HG03520 (cell line): ENCODE measurements around the gene TRIM67.

Experiments
- ATAC-seq: cut with Tn5 transposase; IDR thresholded peaks from one replicate; pipeline ENCODE4 v1.9.1; 2021; ENCODE audit warnings: mild to moderate bottlenecking, moderate library complexity; ENCODE audit not compliant: unreplicated experiment

The TRIM67 gene

GRCh38 chr1:231182317-231182716 lies 20.5 kb downstream of the TRIM67 start:
- ATAC-seq = no peak

DNA sequence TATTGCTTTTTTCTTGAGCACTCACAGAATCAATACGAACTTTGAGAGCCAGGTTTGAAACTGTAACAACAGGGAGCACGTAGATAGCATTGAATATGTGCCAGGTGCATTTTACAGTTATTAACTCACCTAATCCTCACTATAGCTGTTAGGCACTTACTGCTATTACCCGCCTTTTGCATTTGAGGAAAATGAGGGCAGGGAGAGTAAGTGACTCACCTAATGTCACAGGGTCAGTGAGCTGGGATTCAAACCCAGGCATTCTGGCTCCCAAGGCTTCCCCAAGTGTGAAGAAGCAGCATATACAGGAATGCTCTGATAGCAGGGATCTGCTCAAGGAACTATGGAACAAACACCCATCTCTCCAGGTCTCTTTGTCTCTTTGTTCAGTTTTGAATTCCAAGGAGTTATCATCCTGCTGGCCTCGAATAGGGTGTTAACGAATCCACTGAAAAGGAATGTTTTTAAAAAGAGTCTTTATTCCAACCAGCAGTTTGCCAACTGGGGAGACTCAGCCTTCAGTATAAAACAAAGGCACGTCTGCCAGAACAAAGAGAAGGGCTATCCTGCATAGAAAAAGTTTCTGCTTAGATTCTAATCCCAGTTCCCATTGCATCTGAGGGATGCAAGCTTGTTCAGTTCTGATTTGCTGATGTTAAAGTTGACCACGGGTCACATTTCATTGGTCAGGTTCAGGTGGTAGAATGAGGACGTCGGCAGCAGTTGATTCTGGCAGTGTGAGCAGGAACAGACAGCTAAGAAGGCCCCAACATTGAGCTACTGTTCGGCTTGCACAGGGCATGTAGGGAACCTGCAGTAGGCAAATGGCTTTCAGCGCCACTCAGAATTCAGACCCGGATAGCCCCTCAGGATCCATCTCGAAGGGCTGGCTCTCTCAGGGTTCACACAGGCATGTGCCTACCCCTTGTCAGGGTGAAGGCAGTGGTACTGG lies 22.1 kb downstream of the TRIM67 start:
- no peak for ATAC-seq

- no peak for ATAC-seq
Measured at GRCh38 chr1:231184891-231185290, 23.0 kb downstream of the TRIM67 start.

DNA sequence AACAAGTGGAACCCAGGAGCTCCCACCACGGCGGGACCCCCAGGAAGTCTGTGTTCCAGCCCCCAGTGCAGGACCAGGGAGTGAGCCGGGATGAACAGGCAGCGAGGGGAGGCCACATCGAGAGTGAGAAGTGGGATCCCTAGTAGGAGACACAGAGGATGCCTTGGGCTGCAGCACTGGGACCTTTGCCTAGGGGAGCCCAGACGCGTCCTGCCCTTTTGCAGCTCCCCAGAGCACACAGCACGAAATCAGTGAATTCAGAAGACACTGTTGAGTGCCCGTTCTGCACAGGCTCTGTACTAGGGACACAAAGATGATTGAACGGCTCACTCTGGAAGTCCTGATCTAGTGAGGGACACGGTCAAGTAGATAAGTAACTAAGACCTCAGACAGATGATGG lies 23.5 kb downstream of the TRIM67 start:
- no peak for ATAC-seq

DNA sequence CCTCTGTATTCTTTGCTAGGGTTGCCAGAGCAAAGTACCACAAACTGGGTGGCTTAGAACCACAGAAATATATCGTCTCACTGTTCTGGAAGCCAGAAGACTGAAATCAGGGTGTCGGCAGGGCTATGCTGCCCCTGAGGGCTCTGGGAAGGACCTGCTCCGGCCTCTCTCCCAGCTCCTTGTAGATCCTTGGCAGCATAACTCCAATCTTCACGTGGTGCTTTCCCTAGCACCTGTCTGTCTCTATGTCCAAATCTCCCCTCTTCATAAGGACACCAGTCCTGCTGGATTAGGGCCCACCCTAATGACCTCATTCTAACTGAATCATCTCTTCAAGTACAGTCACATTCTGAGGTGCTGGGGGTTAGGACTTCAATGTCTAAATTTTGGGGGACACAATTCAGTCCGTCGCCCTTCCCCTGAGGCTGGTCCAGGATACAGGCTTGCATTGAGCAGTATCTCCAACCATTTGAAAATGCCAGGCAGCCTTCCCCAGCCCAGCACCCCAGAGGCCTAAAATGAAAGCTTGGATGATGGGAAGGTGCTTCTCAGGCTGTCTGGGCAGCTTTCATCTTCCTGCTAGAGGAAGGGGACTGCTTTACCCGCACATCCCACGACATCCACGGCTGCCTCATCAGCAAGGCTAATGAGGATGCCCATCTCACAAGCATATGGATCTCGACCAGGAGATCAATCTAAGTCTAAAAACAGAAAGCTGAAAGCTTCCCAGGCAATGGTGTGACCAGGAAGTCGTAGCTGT lies 24.7 kb downstream of the TRIM67 start:
- no peak for ATAC-seq

- ATAC-seq = no peak
Measured at GRCh38 chr1:231187571-231187970, 25.7 kb downstream of the TRIM67 start.

DNA sequence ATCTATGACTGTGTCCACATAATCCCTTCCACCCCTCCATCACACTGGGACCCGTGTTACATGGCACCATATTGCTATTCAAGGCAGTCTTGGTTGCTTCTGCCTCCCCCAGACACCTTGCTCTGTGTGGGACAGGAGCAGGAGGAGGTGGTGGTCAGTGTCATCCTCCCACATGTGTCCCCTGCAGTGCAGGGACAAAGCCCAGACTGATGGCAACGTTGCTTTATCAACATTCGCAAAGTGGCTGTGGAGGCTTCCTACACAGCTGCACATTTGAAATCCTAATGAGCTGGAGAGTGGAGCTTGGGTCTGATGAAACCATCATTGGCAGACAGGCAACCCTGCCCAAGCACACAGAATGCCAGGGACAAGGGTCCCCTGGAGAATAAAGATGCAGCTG lies 26.2 kb downstream of the TRIM67 start:
- ATAC-seq = no peak

DNA sequence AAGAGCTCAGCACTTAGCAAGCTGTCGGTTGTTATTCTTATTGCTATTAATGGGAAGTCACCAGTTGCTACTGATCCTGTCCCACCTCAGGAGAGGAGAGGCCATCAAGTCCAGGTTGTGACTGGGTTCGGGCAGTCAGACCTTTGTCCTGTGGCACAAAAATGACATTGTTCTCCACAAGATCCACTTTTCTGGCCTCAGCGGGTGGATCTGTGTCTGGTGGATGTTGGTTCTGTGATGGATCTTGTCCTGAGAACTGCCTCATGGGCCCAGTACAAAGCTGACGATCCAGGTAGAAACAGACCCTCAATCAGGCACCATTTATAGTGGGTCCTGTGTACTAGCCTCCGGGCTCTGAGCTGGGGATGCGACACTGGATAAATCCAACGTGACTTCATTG lies 26.9 kb downstream of the TRIM67 start:
- ATAC-seq = no peak

GRCh38 chr1:231189683-231190270 lies 27.9 kb downstream of the TRIM67 start:
- no peak for ATAC-seq

- ATAC-seq = no peak
Measured at GRCh38 chr1:231190456-231190855, 28.6 kb downstream of the TRIM67 start.

GRCh38 chr1:231192620-231193163 lies 30.8 kb downstream of the TRIM67 start:
- ATAC-seq = no peak

- no peak for ATAC-seq
Measured at GRCh38 chr1:231193710-231194340, 32.0 kb downstream of the TRIM67 start.

DNA sequence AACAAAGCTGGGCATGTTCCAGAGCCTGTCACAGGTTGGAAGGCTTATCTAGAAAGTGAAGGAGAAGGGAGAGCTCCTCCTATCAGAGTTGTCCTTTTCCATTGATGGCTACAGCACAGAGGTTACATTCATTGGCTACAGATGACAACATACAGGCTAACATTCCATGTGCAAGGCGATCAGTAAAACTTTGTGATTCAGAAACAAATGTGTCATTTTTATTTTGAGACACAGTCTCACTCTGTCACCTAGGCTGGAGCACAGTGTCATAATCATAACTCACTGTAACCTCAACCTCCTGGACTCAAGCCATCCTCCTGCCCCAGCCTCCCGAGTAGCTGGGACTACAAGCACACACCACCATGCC lies 32.6 kb downstream of the TRIM67 start:
- ATAC-seq = no peak

DNA sequence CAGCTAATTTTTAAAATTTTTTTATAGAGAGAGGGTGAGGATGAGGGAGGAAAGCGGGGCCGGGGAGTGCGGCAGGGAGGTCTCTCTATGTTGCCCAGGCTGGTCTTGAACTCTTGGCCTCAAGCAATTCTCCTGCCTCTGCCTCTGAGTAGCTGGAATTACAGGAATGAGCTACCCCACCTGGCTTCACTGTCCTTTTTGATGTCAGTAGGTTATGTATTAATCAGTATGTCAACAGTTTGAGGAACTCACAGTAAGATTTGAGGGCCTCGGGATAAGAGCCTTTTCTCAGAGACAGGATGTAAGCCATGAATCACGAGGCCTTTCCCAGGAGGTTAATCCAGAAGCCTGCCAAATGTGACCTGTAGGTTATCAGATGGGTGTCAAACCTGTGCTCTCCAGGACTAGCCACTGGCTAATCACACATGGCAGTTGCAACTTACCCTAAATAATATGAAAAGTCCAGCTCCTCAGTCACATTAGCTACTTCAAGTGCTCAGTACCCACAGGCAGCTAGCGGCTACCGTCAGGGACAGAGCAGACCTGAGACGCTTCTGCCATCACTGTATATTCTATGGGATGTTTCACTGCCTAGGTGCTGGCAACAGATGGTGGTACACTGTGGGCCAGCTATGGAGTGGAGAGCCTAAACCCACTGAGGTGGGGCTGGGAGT lies 33.1 kb downstream of the TRIM67 start:
- no peak for ATAC-seq

DNA sequence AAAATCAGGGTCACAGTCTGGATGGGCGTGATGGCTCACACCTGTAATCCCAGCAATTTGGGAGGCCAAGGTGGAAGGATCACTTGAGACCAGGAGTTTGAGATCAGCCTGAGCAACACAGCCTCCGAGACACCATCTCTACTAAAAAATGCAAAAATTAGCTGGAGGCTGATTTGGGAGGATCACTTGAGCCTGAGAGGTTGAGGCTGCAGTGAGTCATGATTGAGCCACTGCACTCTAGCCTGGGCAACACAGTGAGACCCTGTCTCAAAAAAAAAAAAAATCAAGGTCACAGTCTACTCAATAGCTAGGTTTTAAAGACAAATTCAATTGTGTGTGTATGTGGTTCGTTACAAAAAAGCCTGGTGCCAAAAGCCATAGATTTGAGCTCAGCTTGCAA lies 34.4 kb downstream of the TRIM67 start:
- no peak for ATAC-seq

DNA sequence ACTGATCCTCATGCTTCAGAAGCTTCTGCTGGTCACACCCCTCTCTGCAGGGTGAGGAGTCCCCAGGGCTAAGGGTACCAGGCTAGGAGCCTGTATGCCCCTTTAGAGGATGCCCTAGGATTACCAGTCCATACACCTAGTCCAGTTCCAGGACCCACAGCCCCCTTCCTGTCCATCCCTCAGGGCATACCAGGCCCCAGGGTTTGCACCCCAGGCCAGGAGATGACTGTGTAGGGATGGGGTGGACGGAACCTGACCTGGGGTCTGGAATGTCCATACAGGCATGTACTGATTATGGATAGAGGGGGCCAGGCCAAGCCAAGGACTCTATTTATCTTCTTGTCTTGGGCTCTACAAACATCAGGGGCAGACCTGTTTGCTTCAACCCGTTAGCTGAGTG lies 34.9 kb downstream of the TRIM67 start:
- ATAC-seq = no peak

DNA sequence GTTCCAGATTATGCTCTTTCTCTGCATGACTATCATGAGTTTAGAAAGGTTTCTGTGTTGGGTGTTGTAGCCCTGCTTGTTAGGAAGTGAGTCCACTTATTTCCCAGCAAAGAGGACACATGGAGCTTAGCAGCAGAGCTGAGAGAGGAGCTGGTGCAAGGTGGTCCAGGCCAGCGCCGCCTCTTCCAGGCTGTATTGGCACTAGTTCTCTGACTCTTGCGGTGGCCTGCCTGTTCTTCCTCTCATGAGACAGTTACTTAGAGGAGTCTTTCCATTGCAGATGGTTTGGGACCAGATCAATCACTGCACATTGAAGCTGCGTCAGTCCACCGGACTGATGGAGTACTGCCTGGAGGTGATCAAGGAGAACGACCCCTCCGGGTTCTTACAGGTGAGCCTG lies 38.0 kb downstream of the TRIM67 start:
- ATAC-seq = no peak

- no peak for ATAC-seq
Measured at GRCh38 chr1:231200388-231201031, 38.7 kb downstream of the TRIM67 start.

DNA sequence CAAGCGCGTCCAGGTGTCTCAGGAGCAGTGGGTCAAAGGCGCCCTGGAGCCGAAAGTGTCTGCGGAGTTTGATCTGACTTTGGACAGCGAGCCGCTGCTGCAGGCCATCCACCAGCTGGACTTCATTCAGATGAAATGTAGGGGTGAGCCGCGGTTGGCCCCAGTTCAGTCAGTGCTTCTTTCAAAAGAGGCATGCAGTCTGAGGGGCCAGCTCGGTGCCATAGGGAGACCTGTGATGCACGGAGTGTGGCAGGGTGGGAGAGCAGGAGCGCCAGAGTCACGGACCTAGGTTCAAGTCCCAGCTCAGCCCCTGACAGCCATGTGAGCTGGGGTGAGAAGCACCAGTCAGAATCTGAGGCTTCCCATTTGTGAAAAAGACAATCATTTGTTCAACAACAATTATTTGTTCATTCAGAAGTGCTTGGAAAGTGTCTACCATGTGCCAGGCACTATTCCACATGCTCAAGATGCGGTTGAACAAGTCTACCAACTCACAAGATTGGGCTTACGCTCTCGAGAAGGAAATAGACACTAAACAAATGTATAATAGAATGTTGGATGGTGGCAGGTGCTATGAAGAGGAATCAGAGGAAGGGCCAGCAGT lies 39.6 kb downstream of the TRIM67 start:
- no peak for ATAC-seq
